AG04450 (cell line): Measurements from ENCODE around the gene STK32C. TPM values are rescaled to one million over a fixed set of nuclear protein-coding genes. Genes with fewer than 3 reads are reported as not detected.

Experiments used
- CTCF ChIA-PET: fragments of 300-600, 350-600 bp; formaldehyde crosslinking; extraction: SDS; loops from one replicate; lab custom pipeline; 2022; ENCODE audit warnings: antibody characterized with exemption, inconsistent platforms; lab: Charles Lee
- POLR2A ChIA-PET: fragments of 350-600 bp; formaldehyde crosslinking; extraction: SDS; loops from one replicate; lab custom pipeline; 2021; ENCODE audit warnings: antibody characterized with exemption, inconsistent platforms; lab: Yijun Ruan, JAX
- DNase-seq: peaks from one replicate; pipeline ENCODE4 v3.0.0-alpha.2; 2011; ENCODE audit warnings: low read depth, low spot score
- H3K27ac ChIP-seq: one replicate; pipeline ENCODE4 v1.5.1; 2012; ENCODE audit warnings: low read depth, low read length, control low read depth
- H3K27me3 ChIP-seq: one replicate; pipeline ENCODE4 v1.6.0; 2012; ENCODE audit warnings: low read length; ENCODE audit not compliant: control insufficient read depth, insufficient read depth
- H3K4me3 ChIP-seq: 2 replicates; pipeline ENCODE4 v1.5.1; 2011; ENCODE audit warnings: mild to moderate bottlenecking, low read depth, low read length, control low read depth
- H3K9me3 ChIP-seq: 2 replicates; pipeline ENCODE4 v1.5.1; 2012; ENCODE audit warnings: low read length; ENCODE audit not compliant: control insufficient read depth, insufficient read depth
- CTCF ChIP-seq: IDR thresholded peaks from 2 replicates; pipeline ENCODE4 v1.5.1; 2011; ENCODE audit warnings: low read depth, low read length, control low read depth, inconsistent platforms
- polyA plus RNA-seq: library from polyadenylated mRNA; depleted of rRNA; stranded (reverse); fragments of >200 nt; gene quantifications from 2 replicates; pipeline ENCODE4 v1.2.3, GENCODE V29; 2011

Gene STK32C
- polyA plus RNA-seq, 1 experiment = 5.3 TPM

GRCh38 chr10:132306343-132306685, 1.4 kb downstream of the STK32C start:
- DNase-seq = no peak
- no peak overlapping the region for H3K27ac ChIP-seq
- H3K9me3 ChIP-seq = peaks cover 11% of the 10 kb centered on the region
- no peak overlapping the region for H3K4me3 ChIP-seq
- ChIA-PET CTCF (no interaction called here), POLR2A (no interaction called here)
- TF ChIP-seq CTCF = no peak
- peaks cover 24% of the 10 kb centered on the region for H3K27me3 ChIP-seq

- no peak for TF ChIP-seq CTCF
- no peak for DNase-seq
- POLR2A ChIA-PET = no interaction called here
Measured at GRCh38 chr10:132305654-132306342, 2.0 kb downstream of the STK32C start.

GRCh38 chr10:132304756-132305509, 2.8 kb downstream of the STK32C start:
- Histone ChIP-seq H3K27ac (no peak overlapping the region), H3K4me3 (no peak overlapping the region), H3K27me3 (peaks cover 25% of the 10 kb centered on the region), H3K9me3 (peaks cover 11% of the 10 kb centered on the region)
- ChIA-PET POLR2A (no interaction called here), CTCF (no interaction called here)
- no peak for DNase-seq
- no peak for TF ChIP-seq CTCF

More at GRCh38 chr10:132305654-132306342, 2.0 kb downstream of the STK32C start:
- CTCF ChIA-PET = no interaction called here
- Histone ChIP-seq H3K9me3 (peaks cover 11% of the 10 kb centered on the region), H3K27me3 (peaks cover 26% of the 10 kb centered on the region), H3K27ac (no peak overlapping the region), H3K4me3 (no peak overlapping the region)

DNA sequence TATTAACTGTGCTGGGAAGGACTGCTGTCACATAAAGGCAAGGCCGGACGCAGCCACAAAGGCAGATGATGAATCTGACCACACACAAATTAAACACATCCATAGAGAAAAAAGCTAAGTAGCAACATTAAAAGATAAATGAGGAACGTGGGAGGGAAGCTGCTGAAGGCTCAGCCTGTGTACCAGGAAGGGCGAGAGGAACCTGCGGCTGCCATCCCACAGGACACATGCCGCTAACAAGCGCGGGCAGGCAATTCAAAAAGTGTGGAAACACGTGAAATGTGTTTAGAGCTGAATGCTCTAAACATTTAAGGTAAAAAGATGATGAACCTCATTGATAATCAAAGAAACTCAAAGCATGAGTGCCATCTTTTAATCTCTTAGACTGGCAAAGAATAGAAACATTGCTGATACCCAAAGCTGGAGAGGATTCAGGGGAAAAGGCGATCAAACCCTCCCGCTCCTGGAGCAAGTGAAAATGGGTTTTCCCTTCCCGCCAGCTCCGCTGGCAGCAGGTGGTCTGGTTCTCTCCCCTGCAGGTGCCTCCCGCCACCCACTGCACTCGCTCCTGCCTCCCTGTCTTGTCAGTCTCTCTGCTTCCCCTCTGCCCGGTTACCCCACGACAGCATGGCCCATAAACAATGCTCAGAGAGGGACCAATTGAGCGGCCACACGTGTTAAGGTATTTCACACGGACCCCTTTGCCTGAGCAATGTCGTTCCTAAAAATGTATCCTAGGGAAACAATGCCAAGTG, 4.2 kb downstream of the STK32C start:
- H3K4me3 ChIP-seq = no peak overlapping the region
- peaks cover 32% of the 10 kb centered on the region for H3K27me3 ChIP-seq
- no peak overlapping the region for H3K27ac ChIP-seq
- ChIA-PET CTCF (no interaction called here), POLR2A (no interaction called here)
- DNase-seq = no peak
- no peak for TF ChIP-seq CTCF
- H3K9me3 ChIP-seq = peaks cover 11% of the 10 kb centered on the region
